MM.1S (cell line): ENCODE measurements around the gene DENND1C.

Experiments used
- DNase-seq: peaks from one replicate; pipeline ENCODE4 v3.0.0-alpha.2; 2015
- H2AFZ ChIP-seq: fragments of 300-600 bp; sonication (generic); 2 replicates; pipeline ENCODE4 v1.6.0; 2016; ENCODE audit warnings: antibody characterized with exemption, low read length
- H3F3A ChIP-seq: fragments of 300-600 bp; sonication (generic); 2 replicates; pipeline ENCODE4 v1.6.1; 2016; ENCODE audit warnings: mild to moderate bottlenecking, antibody characterized with exemption, low read length, moderate library complexity, mixed read lengths; ENCODE audit not compliant: insufficient read depth
- H3K27ac ChIP-seq: fragments of 300-600 bp; sonication (generic); 2 replicates; pipeline ENCODE4 v1.5.1; 2016; ENCODE audit warnings: mild to moderate bottlenecking, low read length
- H3K27me3 ChIP-seq: fragments of 300-600 bp; sonication (generic); replicated peaks from 2 replicates; pipeline ENCODE4 v1.6.0; 2016; ENCODE audit warnings: low read length; ENCODE audit not compliant: insufficient read depth
- H3K36me3 ChIP-seq: fragments of 300-600 bp; sonication (generic); replicated peaks from 2 replicates; pipeline ENCODE4 v1.6.1; 2016; ENCODE audit warnings: mild to moderate bottlenecking, low read length, mixed read lengths; ENCODE audit not compliant: insufficient read depth
- H3K4me1 ChIP-seq: fragments of 300-600 bp; sonication (generic); 2 replicates; pipeline ENCODE4 v1.6.1; 2016; ENCODE audit warnings: low read length, mixed read lengths
- H3K4me2 ChIP-seq: fragments of 300-600 bp; sonication (generic); 2 replicates; pipeline ENCODE4 v1.6.0; 2016; ENCODE audit warnings: low read depth, low read length
- H3K4me3 ChIP-seq: fragments of 300-600 bp; sonication (generic); 2 replicates; pipeline ENCODE4 v1.5.1; 2016; ENCODE audit warnings: low read length, mixed read lengths
- H3K79me2 ChIP-seq: fragments of 300-600 bp; sonication (generic); 2 replicates; pipeline ENCODE4 v1.6.1; 2016; ENCODE audit warnings: mixed run types, low read length, mixed read lengths
- H3K9ac ChIP-seq: fragments of 300-600 bp; sonication (generic); 2 replicates; pipeline ENCODE4 v1.6.1; 2016; ENCODE audit warnings: low read length, mixed read lengths
- H3K9me2 ChIP-seq: fragments of 300-600 bp; sonication (generic); replicated peaks from 2 replicates; pipeline ENCODE4 v1.6.1; 2016; ENCODE audit warnings: mild to moderate bottlenecking, low read length, mixed read lengths; ENCODE audit not compliant: insufficient read depth
- H3K9me3 ChIP-seq: fragments of 300-600 bp; sonication (generic); replicated peaks from 2 replicates; pipeline ENCODE4 v1.6.1; 2016; ENCODE audit warnings: mild to moderate bottlenecking, low read length, mixed read lengths; ENCODE audit not compliant: insufficient read depth
- H4K20me1 ChIP-seq: fragments of 300-600 bp; sonication (generic); 2 replicates; pipeline ENCODE4 v1.6.1; 2016; ENCODE audit warnings: mild to moderate bottlenecking, low read length, moderate library complexity, mixed read lengths; ENCODE audit not compliant: insufficient read depth
- CTCF ChIP-seq: fragments of 300-600 bp; sonication (generic); IDR thresholded peaks from 2 replicates; pipeline ENCODE4 v1.5.1; 2016; ENCODE audit warnings: antibody characterized with exemption, low read length, mixed read lengths
- EZH2 ChIP-seq: fragments of 300-600 bp; sonication (generic); optimal IDR thresholded peaks from 2 replicates; pipeline ENCODE3; 2017; ENCODE audit warnings: low read depth, mild to moderate bottlenecking, antibody characterized with exemption, low read length, mixed read lengths
- EZH2phosphoT487 ChIP-seq: fragments of 300-600 bp; sonication (generic); IDR thresholded peaks from 2 replicates; pipeline ENCODE4 v1.6.1; 2018; ENCODE audit warnings: antibody characterized with exemption, low read length

The DENND1C gene

DNA sequence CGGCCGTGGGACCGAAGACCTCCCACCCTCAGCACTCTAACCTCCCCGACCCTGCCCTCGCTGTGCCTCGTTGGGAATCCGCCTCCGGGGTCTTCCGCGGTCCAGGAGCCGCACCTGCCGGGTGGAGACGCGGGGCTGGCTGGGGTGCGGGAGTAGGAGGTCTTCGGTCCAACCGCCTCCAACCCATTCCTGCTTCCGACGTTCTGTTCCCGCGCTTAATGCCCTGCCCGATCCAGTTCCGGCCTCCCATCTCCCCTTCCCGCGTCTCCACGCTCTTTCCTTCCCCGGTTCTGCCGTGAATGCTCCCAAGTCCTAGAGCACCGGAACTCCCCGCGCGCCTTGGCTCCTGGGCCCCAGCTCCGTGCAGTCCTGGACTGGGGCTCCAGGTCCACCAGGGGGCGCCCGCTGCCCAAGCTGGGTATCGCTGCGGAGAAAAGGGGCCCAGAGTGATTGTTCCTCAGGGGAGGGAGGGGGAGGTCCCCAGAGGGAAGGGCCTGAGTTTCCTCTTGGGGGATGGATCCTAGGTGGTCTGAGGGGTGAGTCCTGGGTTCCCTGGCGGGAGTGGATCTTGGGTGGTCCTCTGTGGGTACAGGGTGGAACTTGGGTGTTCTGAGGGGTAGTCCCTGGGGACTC lies 35.2 kb upstream of the DENND1C start:
- Histone ChIP-seq H3K27ac (peak overlapping the region; percentile 44; the same call in 1 of the 2 replicates), H4K20me1 (no peaks in the 10 kb centered on the region), H3K9me3 (no peaks in the 10 kb centered on the region), H3K36me3 (no peaks in the 10 kb centered on the region), H3K9ac (peak overlapping the region; percentile 75), H3K4me3 (peak overlapping the region; percentile 81), H3K4me1 (peaks cover 15% of the 10 kb centered on the region), H3F3A (peaks cover 17% of the 10 kb centered on the region), H2AFZ (peak overlapping the region; percentile 89), H3K27me3 (no peaks in the 10 kb centered on the region; the same call in 1 of the 2 replicates), H3K79me2 (no peaks in the 10 kb centered on the region), H3K4me2 (peak overlapping the region; percentile 96), H3K9me2 (no peaks in the 10 kb centered on the region)
- no peak for TF ChIP-seq EZH2
- TF ChIP-seq EZH2phosphoT487: no peak
- TF ChIP-seq CTCF: peak; percentile 100
- peak; percentile 92 for DNase-seq

GRCh38 chr19:6516018-6516658 lies 34.6 kb upstream of the DENND1C start:
- H4K20me1 ChIP-seq: no peaks in the 10 kb centered on the region
- H3K4me3 ChIP-seq: peak overlapping the region; percentile 81
- H3K4me2 ChIP-seq: peak overlapping the region; percentile 96
- peaks cover 17% of the 10 kb centered on the region for H3F3A ChIP-seq
- TF ChIP-seq EZH2: no peak
- no peak for TF ChIP-seq CTCF
- no peak for TF ChIP-seq EZH2phosphoT487
- no peaks in the 10 kb centered on the region for H3K9me2 ChIP-seq
- H3K9ac ChIP-seq: peak overlapping the region; percentile 75
- no peaks in the 10 kb centered on the region; the same call in 1 of the 2 replicates for H3K27me3 ChIP-seq
- H2AFZ ChIP-seq: peak overlapping the region; percentile 89
- peak; percentile 86 for DNase-seq
- H3K79me2 ChIP-seq: no peaks in the 10 kb centered on the region
- no peaks in the 10 kb centered on the region for H3K36me3 ChIP-seq
- no peaks in the 10 kb centered on the region for H3K9me3 ChIP-seq
- H3K27ac ChIP-seq: peak overlapping the region; percentile 44; the same call in 1 of the 2 replicates
- H3K4me1 ChIP-seq: peaks cover 15% of the 10 kb centered on the region

DNA sequence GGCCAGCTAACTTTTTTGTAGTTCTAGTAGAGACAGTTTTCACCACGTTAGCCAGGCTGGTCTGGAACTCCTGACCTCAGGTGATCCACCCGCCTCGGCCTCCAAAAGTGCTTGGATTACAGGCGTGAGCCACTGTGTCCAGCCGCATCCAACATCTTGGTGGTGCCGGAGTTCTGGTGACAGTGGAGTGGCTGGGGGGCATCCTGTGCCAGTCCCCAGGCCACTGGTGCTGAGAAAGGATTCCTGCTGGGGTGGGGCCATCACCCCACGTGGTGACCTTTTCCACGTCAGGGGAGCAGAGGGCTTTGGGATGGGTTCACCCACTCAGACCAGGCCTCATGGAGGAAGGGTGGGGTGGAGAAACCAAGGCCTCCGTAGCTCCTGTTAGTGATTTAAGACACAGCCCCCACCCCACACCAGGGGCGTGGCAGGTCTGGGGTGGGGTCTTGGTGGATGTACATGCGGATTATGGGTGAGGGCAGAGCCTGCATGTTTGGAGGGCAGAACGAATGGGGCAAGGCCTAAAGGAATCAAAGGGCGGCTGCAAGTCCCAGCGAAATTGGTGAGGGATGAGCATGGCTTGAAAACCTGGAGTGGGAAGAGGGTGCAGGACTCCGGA lies 33.4 kb upstream of the DENND1C start:
- no peak overlapping the region for H3K4me3 ChIP-seq
- H3K27me3 ChIP-seq: no peaks in the 10 kb centered on the region; the same call in 1 of the 2 replicates
- H3K9me2 ChIP-seq: no peaks in the 10 kb centered on the region
- no peaks in the 10 kb centered on the region for H3K36me3 ChIP-seq
- H3K79me2 ChIP-seq: no peaks in the 10 kb centered on the region
- no peak overlapping the region for H3K27ac ChIP-seq
- H3K9ac ChIP-seq: no peak overlapping the region
- TF ChIP-seq CTCF (no peak), EZH2phosphoT487 (no peak)
- H3F3A ChIP-seq: peaks cover 17% of the 10 kb centered on the region
- no peaks in the 10 kb centered on the region for H3K9me3 ChIP-seq
- H2AFZ ChIP-seq: no peak overlapping the region
- H3K4me1 ChIP-seq: peaks cover 15% of the 10 kb centered on the region
- H3K4me2 ChIP-seq: no peak overlapping the region
- no peak for DNase-seq
- no peaks in the 10 kb centered on the region for H4K20me1 ChIP-seq
